Fibroblast of skin of back (primary cell): ENCODE results near the gene KRT23.

Experiments used
- DNase-seq: peaks from one replicate; pipeline ENCODE4 v3.0.0-alpha.2; 2013

KRT23 gene

GRCh38 chr17:40909755-40910154 lies 27.7 kb downstream of the KRT23 start:
- no peak for DNase-seq

GRCh38 chr17:40909351-40909750 lies 28.1 kb downstream of the KRT23 start:
- peak; percentile 98 for DNase-seq

- DNase-seq: no peak
Measured at GRCh38 chr17:40906613-40907012, 30.8 kb downstream of the KRT23 start.

- no peak for DNase-seq
Measured at GRCh38 chr17:40905370-40905769, 32.1 kb downstream of the KRT23 start.

- peak; percentile 68 for DNase-seq
Measured at GRCh38 chr17:40903129-40903847, 34.2 kb downstream of the KRT23 start.

- DNase-seq: no peak
Measured at GRCh38 chr17:40902498-40902897, 34.9 kb downstream of the KRT23 start.

- DNase-seq: peak; percentile 33
Measured at GRCh38 chr17:40901981-40902474, 35.4 kb downstream of the KRT23 start.

GRCh38 chr17:40900809-40901356 lies 36.6 kb downstream of the KRT23 start:
- DNase-seq: no peak

GRCh38 chr17:40896916-40897455 lies 40.5 kb downstream of the KRT23 start:
- no peak for DNase-seq

- DNase-seq: no peak
Measured at GRCh38 chr17:40895106-40895730, 42.2 kb downstream of the KRT23 start.

GRCh38 chr17:40888196-40888720 lies 49.2 kb downstream of the KRT23 start:
- DNase-seq: no peak

GRCh38 chr17:40886090-40886489 lies 51.4 kb downstream of the KRT23 start:
- DNase-seq: peak; percentile 37

GRCh38 chr17:40884708-40885512 lies 52.5 kb downstream of the KRT23 start, which contains the start of gene KRT20:
KRT20 (minus strand) TSS chr17:40885242; CDS start chr17:40885185, 57 bp downstream.
- DNase-seq: no peak

- DNase-seq: no peak
Measured at GRCh38 chr17:40883626-40884334, 53.7 kb downstream of the KRT23 start.

GRCh38 chr17:40883031-40883430 lies 54.4 kb downstream of the KRT23 start:
- DNase-seq: no peak

GRCh38 chr17:40879026-40879425 lies 58.4 kb downstream of the KRT23 start:
- no peak for DNase-seq

GRCh38 chr17:40878044-40878443 lies 59.4 kb downstream of the KRT23 start:
- no peak for DNase-seq

- DNase-seq: peak; percentile 19
Measured at GRCh38 chr17:40873801-40874200, 63.6 kb downstream of the KRT23 start.

- DNase-seq: no peak
Measured at GRCh38 chr17:40873255-40873654, 64.2 kb downstream of the KRT23 start.
